Kasumi-1 (cell line): ENCODE results near the gene PRKN.
"Not testable (repeated sequence)": the region's sequence is repeated elsewhere in the genome, so short reads cannot be mapped to it uniquely, and the experiment has no call there.

ENCODE experiments used
- DNase-seq, 2 experiments: peaks; one replicate each; lab custom pipeline; 2025; lab: John Stamatoyannopoulos, UW

The PRKN gene

DNA sequence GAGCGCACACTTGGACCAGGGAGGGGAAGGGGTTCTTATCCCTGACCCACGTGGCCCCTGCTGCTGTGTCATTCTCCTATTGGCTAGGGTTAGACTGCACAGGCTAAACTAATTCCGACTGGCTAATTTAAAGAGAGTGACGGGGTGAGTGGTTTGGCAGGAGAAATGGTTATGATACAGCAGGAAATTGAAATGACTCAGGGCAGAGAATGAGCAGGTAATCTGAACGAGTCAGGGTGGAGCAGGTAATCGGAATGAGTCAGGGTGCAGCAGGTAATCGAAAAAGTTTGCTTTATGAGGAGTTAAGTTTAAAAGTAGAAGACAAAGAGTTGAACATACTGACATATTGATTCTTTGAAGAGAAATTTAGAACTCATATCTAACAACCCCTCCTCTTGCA is 1417.8 kb downstream of the PRKN start:
- not testable (repeated sequence) for DNase-seq

DNA sequence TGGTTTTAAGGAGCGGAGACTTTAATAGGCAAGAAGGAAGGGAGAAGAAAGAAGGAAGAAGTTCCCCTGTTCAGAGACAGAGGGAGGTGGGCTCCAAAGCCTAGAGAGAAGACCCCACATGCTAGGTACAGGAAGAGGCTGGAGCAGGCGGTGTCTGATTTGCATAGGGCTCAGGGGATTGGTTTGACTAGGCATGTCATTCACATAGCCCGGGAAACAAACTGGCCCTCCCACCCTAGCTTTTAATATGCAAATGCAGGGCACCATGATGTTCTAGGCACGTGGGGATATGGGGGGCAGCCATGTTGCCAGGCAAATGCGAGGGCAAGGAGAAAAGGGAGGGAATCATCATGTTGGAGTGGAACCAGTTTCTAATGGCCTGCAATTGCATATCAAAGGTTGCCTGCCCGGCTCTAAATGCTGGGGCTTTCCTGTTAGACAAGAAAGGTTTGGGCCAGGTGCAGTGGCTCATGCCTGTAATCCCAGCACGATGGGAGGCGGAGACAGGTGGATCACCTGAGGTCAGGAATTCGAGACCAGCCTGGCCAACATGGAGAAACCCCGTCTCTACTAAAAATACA is 1419.4 kb downstream of the PRKN start:
- no peak for DNase-seq

DNA sequence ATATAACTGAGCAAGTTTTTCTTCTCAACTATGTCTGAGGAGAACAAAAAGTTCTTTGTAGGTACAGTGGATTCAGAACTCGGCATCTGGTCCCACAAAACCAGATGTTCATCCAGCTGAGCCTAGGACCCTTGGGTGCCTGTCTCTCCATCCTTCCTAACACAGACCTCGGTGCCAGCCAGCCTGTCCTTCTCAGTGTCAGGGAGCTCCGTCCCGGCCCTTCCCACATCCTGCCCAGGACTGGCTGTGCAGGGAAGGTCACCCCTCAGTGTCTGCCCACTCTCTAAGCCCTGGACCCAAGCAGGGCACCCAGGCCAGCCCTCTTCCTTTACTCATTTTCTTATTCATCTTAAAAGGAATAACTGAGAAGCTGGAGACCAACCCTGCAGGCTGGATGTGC is 1421.7 kb downstream of the PRKN start:
- DNase-seq: no peak

DNA sequence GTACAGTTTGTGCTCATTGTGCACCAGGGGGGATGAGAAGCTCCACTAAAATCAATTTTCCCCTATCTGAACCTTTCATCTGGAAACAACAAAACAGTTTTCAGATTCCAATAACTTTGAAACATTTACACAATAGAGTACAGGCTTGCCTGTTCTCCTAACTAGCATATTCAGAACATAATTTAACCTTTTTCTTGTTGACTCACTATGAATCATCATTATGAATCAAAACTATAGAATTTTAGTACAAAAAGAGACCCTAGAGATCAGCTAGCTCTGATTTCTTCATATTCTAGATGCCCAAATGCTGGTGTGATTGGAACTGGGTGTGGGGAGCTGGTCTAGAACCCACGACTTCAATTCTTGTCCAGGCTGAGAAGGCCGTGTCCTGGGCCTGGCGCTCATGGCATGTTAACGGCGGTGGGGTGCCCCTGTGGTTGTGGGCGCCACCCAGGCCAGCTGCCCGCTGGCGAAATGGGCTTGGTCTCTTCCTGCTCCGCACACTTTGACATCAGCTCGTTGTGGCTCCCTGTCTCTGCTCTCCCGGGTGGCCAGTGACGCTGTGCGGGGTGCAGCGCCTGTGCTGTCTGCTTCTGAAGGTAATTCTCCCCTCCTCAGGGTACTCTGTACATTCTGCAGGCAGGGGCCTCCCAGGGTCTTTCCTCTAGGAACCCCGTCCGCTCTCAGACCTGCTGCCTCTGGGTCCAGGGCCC is 1423.8 kb downstream of the PRKN start:
- no peak for DNase-seq

DNA sequence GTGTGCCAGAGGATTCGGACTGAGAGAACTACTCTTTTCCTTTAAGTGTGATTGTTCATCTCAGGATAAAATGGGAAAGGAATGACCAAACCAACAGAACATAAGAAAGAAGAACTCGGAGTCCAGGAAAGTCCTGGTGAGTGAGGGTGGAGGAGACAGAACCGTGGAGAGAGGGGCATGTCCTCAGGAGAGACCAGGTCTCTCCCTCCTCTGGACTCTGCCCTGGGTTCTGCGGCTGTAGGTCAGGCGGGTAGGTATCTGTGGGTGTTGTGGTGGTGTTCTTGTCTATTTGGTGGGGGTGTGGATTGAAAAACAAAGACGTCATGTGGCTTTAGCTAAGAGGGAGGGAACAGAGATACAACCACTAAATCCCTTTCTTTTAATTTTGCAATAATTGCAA is 1424.6 kb downstream of the PRKN start:
- DNase-seq: no peak

DNA sequence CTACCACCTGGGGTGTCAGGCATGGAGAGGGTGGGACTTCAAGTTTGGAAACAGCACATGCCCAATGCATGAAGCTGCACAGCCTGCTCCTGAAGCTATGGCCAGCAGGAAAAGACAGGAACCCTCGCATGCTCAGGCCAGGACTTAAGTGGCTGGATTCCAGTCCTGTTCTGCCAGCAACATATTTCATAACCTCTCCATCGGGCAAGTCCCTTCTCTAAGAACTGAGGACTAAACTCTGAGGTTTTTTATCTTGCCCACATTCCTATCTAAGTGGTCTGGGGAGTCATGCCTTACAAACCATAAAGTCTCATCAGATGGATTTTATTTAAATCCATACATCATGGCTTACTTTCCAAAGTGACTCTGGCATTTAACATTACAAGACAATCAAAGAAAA is 1426.2 kb downstream of the PRKN start:
- no peak for DNase-seq

DNA sequence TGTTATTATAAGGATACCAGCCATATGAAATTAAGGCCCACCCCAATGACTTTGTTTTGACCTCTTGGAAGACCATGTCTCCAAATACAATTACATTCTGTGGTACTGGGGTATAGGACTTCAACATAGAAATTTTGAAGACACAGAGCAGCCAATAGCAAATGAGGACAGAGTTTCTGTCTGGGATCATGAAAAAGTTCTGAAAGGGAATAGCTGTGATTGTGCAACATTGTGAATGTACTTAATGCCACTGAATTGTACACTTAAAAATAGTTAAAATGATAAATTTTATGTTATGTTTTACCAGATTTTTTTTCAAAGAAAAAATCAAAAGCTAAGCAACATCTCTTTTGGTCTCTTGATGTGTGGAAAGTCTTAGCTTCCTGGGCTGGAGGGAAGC is 1426.7 kb downstream of the PRKN start:
- DNase-seq: no peak

DNA sequence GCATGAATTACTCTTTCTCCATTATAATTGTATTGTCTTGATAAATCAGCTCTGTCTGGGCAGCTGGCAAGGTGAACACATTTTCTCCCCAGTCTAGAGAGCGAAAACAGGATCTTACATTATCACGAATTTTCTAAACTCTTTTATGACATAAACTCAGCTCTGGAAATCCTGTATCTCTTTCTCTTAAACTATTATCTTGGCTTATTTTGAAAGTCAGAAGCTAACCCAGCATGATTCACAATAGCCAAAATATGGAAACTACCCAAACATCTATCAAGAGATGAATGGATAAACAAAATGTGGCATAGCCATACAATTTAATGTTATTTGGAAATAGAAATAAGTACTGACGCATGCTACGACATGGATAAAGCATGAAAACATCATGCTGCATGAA is 1427.8 kb downstream of the PRKN start:
- DNase-seq: no peak
